Effector memory CD8-positive, alpha-beta T cell (primary cell): Measurements from ENCODE around the gene FRA10AC1.
A peak's percentile ranks its signal among the peaks of the same experiment; 100 is the strongest.

Experiments
- ATAC-seq: fragments of 150-1000 bp; cut with Tn5 transposase; replicated peaks from 2 replicates; pipeline ENCODE4 v1.10.0; 2021; ENCODE audit warnings: mild to moderate bottlenecking, moderate library complexity
- DNase-seq, 3 experiments: peaks; one replicate each; pipeline ENCODE4 v3.0.0; 2021
- H3K27ac Mint-ChIP-seq, 2 donors: one replicate each; pipeline ENCODE4 v1.8.0; 2022; ENCODE audit warnings: mild to moderate bottlenecking in 2 of 2, mixed read lengths in 2 of 2, moderate library complexity in 2 of 2
- H3K27me3 Mint-ChIP-seq, 2 donors: one replicate each; pipeline ENCODE4 v1.8.0; 2022; ENCODE audit warnings: mixed read lengths in 2 of 2
- H3K36me3 Mint-ChIP-seq: one replicate; pipeline ENCODE4 v1.8.0; 2022; ENCODE audit warnings: mild to moderate bottlenecking, moderate library complexity, mixed read lengths; ENCODE audit not compliant: insufficient read depth
- H3K4me1 Mint-ChIP-seq, 2 donors: one replicate each; pipeline ENCODE4 v1.8.0; 2022; ENCODE audit warnings: low read depth in 2 of 2, mixed read lengths in 2 of 2
- H3K4me3 Mint-ChIP-seq, 2 donors: one replicate each; pipeline ENCODE4 v1.8.0; 2022; ENCODE audit warnings: mild to moderate bottlenecking in 2 of 2, mixed read lengths in 2 of 2, moderate library complexity in 2 of 2
- H3K9me3 Mint-ChIP-seq, 2 donors: one replicate each; pipeline ENCODE4 v1.8.0; 2022; ENCODE audit warnings: mixed read lengths in 2 of 2

The FRA10AC1 gene

DNA sequence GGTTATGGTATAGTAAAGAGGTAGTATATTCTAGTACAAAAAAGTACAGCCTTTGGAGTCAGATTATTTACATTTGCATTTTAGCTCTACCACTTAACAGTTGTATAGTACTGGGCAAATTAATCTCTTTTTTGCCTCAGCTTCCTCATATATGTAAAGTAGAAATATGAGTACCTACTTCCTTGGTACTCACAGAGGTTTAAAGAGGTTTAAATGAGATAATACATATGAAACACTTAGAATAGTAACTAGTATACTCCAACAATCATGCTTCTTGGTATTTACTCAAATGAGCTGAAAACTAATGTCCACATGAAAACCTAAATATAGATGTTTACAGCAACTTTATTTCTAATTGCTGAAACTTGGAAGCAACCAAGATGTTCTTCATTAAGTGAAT lies 14.7 kb downstream of the FRA10AC1 start:
- DNase-seq: no peak
- ATAC-seq: no peak
- H3K9me3 Mint-ChIP-seq: no peaks in the 10 kb centered on the region
- H3K27me3 Mint-ChIP-seq: no peaks in the 10 kb centered on the region
- no peak overlapping the region for H3K27ac Mint-ChIP-seq
- no peaks in the 10 kb centered on the region for H3K4me1 Mint-ChIP-seq
- peaks cover 28% of the 10 kb centered on the region for H3K36me3 Mint-ChIP-seq
- H3K4me3 Mint-ChIP-seq: no peak overlapping the region

DNA sequence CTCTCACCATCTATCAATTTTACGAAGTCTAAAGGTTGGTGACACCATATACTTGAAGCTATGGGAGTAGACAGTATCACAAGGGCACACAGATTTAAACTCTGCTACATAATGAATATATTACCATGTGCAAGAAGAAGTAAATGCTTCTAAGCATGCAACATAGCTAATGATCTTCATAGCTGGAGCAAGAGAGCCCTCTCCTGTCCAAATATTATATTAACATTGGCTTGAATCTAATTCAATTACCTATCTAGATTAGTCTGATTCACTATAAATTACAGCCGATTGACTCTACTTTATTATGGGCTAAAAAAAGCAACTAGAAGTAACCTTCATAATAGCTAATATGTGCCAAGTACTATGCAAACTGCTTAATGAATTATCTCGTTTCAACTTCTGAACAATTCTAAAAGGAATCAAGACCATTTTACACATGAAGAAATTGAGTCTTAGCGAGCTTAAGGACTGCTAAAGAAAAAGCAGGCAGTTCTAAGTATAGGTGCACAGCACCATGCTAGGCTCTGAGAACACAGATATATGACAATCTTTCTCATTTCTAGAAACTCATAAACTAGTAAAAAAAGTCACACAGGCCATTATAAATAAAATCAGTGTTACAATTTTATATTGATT lies 21.9 kb downstream of the FRA10AC1 start:
- no peak for DNase-seq
- H3K4me3 Mint-ChIP-seq: no peak overlapping the region

DNA sequence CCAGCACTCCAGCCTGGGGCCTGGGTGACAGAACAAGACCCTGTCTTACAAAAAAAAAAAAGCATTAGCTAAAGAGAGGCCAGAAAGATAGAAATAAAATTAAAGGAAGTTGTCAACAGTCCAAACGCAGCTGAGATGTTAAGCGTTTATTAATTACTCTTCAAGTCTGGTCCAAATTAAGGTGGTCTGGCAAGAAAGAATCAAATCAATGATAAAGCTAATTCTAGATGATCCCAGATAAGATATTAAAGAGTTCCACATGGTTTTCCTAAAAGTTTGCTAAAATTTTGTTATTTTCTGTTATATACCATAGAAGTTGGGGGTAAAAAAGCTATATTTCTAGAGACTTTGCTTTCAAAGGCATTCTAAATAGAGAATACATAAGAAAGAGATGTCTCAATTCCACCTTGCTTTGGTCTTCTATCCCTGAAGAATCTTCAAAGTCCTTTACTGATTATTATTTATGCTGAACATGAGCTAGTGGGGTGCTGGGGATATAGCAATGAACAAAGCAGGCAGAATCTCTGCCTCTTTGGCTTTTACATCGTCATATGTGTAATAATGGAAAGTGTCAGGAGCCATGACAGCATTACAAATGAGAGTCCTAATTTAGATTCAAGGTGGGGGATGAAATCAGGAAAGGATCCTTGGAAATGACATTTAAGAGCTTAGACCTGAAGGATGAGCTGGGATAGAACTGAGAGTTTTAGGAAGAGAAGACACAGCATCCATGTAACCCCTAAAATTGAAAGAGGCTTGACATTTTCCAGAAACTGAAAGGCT lies 23.4 kb downstream of the FRA10AC1 start:
- H3K36me3 Mint-ChIP-seq: peaks cover 33% of the 10 kb centered on the region
- no peaks in the 10 kb centered on the region for H3K9me3 Mint-ChIP-seq
- H3K4me1 Mint-ChIP-seq: peaks cover 0 to 6% of the 10 kb centered on the region in 2 donors
- no peak for DNase-seq
- ATAC-seq: no peak
- no peaks in the 10 kb centered on the region for H3K27me3 Mint-ChIP-seq
- H3K27ac Mint-ChIP-seq: peak overlapping the region in 1 of 2 donors; percentile 25
- no peak overlapping the region for H3K4me3 Mint-ChIP-seq

More for the DNA sequence above, 21.9 kb downstream of the FRA10AC1 start:
- Mint-ChIP-seq H3K4me1 (peaks cover 0 to 2% of the 10 kb centered on the region in 2 donors), H3K9me3 (no peaks in the 10 kb centered on the region), H3K27me3 (no peaks in the 10 kb centered on the region), H3K27ac (no peak overlapping the region), H3K36me3 (peaks cover 21% of the 10 kb centered on the region)
- ATAC-seq: no peak

- Mint-ChIP-seq H3K4me3 (no peak overlapping the region), H3K27ac (peak overlapping the region; percentile 25 to 41), H3K27me3 (no peaks in the 10 kb centered on the region), H3K9me3 (no peaks in the 10 kb centered on the region), H3K36me3 (peaks cover 37% of the 10 kb centered on the region), H3K4me1 (peaks cover 0 to 6% of the 10 kb centered on the region in 2 donors)
- DNase-seq (no peak), ATAC-seq (no peak)
These were observed 24.0 kb downstream of the FRA10AC1 start for GRCh38 chr10:93678386-93678785.

GRCh38 chr10:93673791-93674190 lies 28.6 kb downstream of the FRA10AC1 start:
- Mint-ChIP-seq H3K4me3 (no peak overlapping the region), H3K9me3 (no peaks in the 10 kb centered on the region), H3K4me1 (peaks cover 0 to 6% of the 10 kb centered on the region in 2 donors), H3K27me3 (no peaks in the 10 kb centered on the region), H3K36me3 (peaks cover 48% of the 10 kb centered on the region), H3K27ac (no peak overlapping the region)
- ATAC-seq (no peak), DNase-seq (no peak)

- ATAC-seq (no peak), DNase-seq (no peak)
- peaks cover 54% of the 10 kb centered on the region for H3K36me3 Mint-ChIP-seq
- H3K4me1 Mint-ChIP-seq: peaks cover 0 to 5% of the 10 kb centered on the region in 2 donors
- no peak overlapping the region for H3K27ac Mint-ChIP-seq
- H3K4me3 Mint-ChIP-seq: no peak overlapping the region
- H3K9me3 Mint-ChIP-seq: no peaks in the 10 kb centered on the region
- H3K27me3 Mint-ChIP-seq: no peaks in the 10 kb centered on the region
These were observed 29.5 kb downstream of the FRA10AC1 start for GRCh38 chr10:93672890-93673289.

DNA sequence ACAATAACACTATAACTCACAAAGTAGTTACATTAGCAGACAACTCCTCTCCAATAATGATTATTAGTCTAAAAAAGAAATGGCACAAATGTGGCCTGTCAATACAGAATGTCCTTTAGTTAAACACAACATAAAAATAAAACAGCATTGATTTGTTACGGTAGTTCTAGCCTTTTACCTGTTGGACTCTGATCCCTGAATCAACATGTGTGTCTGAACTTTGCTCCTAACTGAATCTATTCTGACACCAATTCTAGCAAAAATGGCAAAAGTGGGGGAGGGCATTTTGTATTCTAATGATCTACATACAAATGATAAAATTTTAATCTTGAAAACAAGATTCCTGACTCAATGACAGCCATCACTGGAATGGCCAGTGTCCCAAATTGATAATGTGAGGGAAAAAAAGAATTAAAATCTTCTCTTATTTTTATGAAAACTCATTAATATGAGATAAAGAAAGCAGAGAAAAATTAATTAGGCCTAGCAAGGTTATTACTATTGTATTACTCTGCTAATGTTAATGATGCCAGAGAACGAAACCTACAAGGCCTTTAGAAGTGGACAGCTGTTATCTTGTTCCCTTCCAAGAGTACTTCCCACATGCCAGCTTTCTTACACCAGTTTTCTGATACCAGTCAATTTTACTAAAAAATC lies 30.2 kb downstream of the FRA10AC1 start:
- H3K27ac Mint-ChIP-seq: peak overlapping the region in 1 of 2 donors; percentile 49

DNA sequence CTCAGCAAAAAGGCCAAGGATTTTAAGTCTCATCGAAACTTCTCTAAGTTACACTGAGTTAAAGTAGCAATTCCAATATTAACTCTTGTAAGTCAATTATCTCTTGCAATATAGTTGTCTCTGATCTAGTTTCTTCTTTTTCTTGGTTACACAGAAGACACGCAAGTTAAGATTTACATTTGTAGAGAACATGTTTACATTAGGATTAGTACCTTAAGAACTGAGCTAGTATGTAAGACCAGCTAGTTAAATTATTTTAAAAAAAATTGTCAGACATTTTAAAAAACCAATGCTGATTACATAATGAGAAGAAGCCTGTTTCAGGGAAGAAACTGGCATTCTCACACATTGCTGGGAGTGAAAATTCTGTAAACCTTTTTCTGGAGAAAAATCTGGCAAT lies 31.4 kb downstream of the FRA10AC1 start:
- DNase-seq (no peak), ATAC-seq (no peak)
- peaks cover 0 to 3% of the 10 kb centered on the region in 2 donors for H3K4me1 Mint-ChIP-seq
- no peak overlapping the region for H3K4me3 Mint-ChIP-seq
- H3K36me3 Mint-ChIP-seq: peaks cover 43% of the 10 kb centered on the region
- no peaks in the 10 kb centered on the region for H3K9me3 Mint-ChIP-seq
- H3K27ac Mint-ChIP-seq: no peak overlapping the region
- H3K27me3 Mint-ChIP-seq: no peaks in the 10 kb centered on the region

More for the DNA sequence above, 30.2 kb downstream of the FRA10AC1 start:
- ATAC-seq (no peak), DNase-seq (no peak)
- H3K27me3 Mint-ChIP-seq: no peaks in the 10 kb centered on the region
- peaks cover 54% of the 10 kb centered on the region for H3K36me3 Mint-ChIP-seq
- H3K9me3 Mint-ChIP-seq: no peaks in the 10 kb centered on the region
- H3K4me1 Mint-ChIP-seq: peaks cover 0 to 3% of the 10 kb centered on the region in 2 donors
- H3K4me3 Mint-ChIP-seq: no peak overlapping the region

DNA sequence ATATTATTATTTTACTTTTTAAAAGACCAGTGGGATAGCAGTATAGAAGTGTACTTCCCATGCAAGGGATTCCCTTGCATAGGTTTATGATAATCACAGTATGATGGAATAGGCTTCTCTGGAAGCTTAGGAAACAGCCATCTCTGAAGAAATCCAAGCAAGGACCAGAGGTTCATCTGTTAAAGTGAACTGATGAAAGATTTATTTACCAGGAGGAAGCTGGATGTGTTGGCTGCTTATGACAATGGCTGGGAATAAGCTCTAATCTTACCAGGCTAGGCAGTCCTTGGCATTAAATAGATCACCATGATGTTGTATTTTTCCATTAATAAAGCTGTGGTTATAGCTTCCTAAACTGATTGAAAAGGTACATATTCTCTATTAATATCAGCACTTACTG lies 32.0 kb downstream of the FRA10AC1 start:
- Mint-ChIP-seq H3K27me3 (no peaks in the 10 kb centered on the region), H3K9me3 (no peaks in the 10 kb centered on the region), H3K4me1 (peaks cover 0 to 3% of the 10 kb centered on the region in 2 donors), H3K27ac (no peak overlapping the region), H3K4me3 (no peak overlapping the region), H3K36me3 (peaks cover 37% of the 10 kb centered on the region)
- no peak for ATAC-seq
- DNase-seq: no peak

DNA sequence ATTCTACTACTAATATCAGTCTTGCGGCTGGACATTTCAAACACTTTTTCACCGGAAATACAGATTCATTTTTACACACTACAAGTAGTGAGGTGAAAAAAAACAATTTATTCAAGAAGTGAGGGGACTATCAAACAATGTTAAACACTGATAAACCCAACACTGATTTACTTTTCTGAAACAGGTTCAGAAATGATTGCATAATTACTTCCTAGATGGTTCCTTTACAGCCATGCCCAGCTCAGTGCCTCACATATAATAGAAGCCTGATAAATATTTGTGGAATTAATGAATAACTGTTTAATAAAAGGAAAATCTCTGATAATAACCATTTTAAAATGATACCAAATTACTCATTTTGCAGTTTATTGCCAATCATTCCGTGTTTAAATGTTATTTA lies 34.6 kb downstream of the FRA10AC1 start:
- DNase-seq (no peak), ATAC-seq (no peak)
- Mint-ChIP-seq H3K4me1 (no peaks in the 10 kb centered on the region), H3K27me3 (no peaks in the 10 kb centered on the region), H3K9me3 (no peaks in the 10 kb centered on the region), H3K4me3 (no peak overlapping the region), H3K36me3 (peaks cover 22% of the 10 kb centered on the region), H3K27ac (no peak overlapping the region)

DNA sequence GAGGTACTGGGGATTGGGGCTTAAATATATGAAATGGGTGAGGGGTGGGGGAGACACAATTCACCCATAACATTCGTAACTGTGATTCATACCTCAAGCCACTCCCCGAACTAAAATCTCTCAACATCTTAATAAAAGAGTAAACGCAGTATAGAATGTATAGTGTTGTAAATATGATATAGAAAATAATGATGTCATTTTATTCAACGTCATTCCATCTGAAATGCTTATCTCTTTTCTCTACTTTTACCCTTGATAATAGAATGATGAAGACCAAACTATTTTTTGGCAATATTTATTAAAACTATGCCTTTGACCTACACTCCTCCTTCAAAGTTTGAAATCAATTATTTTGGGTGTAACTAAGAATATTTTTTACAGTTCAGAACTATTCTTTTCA lies 36.4 kb downstream of the FRA10AC1 start:
- ATAC-seq (no peak), DNase-seq (no peak)
- Mint-ChIP-seq H3K9me3 (no peaks in the 10 kb centered on the region), H3K36me3 (peaks cover 16% of the 10 kb centered on the region), H3K27ac (no peak overlapping the region), H3K27me3 (no peaks in the 10 kb centered on the region), H3K4me1 (no peaks in the 10 kb centered on the region), H3K4me3 (no peak overlapping the region)

GRCh38 chr10:93657757-93658156 lies 44.6 kb downstream of the FRA10AC1 start:
- Mint-ChIP-seq H3K27me3 (no peaks in the 10 kb centered on the region), H3K27ac (no peak overlapping the region), H3K36me3 (peaks cover 4% of the 10 kb centered on the region), H3K4me1 (no peaks in the 10 kb centered on the region), H3K9me3 (no peaks in the 10 kb centered on the region), H3K4me3 (no peak overlapping the region)
- no peak for DNase-seq
- ATAC-seq: no peak

- Mint-ChIP-seq H3K4me1 (no peaks in the 10 kb centered on the region), H3K27me3 (no peaks in the 10 kb centered on the region), H3K27ac (no peak overlapping the region), H3K4me3 (no peak overlapping the region), H3K36me3 (peaks cover 4% of the 10 kb centered on the region), H3K9me3 (no peaks in the 10 kb centered on the region)
- ATAC-seq (no peak), DNase-seq (no peak)
These were observed 46.2 kb downstream of the FRA10AC1 start for GRCh38 chr10:93656155-93656554.

GRCh38 chr10:93654201-93654600 lies 48.2 kb downstream of the FRA10AC1 start:
- no peaks in the 10 kb centered on the region for H3K4me1 Mint-ChIP-seq

More at GRCh38 chr10:93654201-93654600, 48.2 kb downstream of the FRA10AC1 start:
- no peak for DNase-seq
- Mint-ChIP-seq H3K4me3 (no peak overlapping the region), H3K36me3 (peaks cover 4% of the 10 kb centered on the region), H3K9me3 (no peaks in the 10 kb centered on the region), H3K27ac (no peak overlapping the region), H3K27me3 (peaks cover 9% of the 10 kb centered on the region in 2 donors)
- ATAC-seq: no peak
